22Rv1 (cell line): Measurements from ENCODE around the gene TTLL1.

Experiments
- ZFX ChIP-seq: fragments of 450-650 bp; IDR thresholded peaks from 2 replicates; pipeline ENCODE4 v1.6.1; 2017; ENCODE audit warnings: antibody characterized with exemption, borderline replicate concordance
- TF ChIP-seq, protein P1 (sequence below): fragments of 450-650 bp; IDR thresholded peaks from 2 replicates; pipeline ENCODE4 v1.5.1; 2017; ENCODE audit warnings: mild to moderate bottlenecking

DNA sequence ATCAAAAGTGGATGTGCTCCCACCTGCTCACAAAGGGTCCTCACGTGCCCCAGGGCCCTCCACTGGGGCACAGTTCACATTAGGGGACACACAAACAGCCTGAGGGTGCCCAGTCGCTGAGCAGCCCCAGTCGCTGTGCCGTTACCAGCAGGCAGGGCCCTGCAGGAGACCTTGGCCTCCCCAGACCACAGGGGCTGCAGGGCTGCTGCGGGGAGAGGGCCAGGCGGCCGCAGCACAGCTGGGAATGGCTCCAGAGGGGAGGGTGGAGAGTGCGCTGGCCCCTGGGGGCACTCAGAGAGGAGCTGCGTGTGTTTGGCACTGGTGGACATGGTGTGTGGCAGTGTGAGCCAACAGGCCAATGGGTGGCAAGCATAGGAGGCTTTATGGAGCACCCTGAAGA is 53.9 kb downstream of the TTLL1 start:
- TF ChIP-seq, protein P1, sequence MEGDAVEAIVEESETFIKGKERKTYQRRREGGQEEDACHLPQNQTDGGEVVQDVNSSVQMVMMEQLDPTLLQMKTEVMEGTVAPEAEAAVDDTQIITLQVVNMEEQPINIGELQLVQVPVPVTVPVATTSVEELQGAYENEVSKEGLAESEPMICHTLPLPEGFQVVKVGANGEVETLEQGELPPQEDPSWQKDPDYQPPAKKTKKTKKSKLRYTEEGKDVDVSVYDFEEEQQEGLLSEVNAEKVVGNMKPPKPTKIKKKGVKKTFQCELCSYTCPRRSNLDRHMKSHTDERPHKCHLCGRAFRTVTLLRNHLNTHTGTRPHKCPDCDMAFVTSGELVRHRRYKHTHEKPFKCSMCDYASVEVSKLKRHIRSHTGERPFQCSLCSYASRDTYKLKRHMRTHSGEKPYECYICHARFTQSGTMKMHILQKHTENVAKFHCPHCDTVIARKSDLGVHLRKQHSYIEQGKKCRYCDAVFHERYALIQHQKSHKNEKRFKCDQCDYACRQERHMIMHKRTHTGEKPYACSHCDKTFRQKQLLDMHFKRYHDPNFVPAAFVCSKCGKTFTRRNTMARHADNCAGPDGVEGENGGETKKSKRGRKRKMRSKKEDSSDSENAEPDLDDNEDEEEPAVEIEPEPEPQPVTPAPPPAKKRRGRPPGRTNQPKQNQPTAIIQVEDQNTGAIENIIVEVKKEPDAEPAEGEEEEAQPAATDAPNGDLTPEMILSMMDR: no peak
- TF ChIP-seq ZFX: no peak
